HG02885 (cell line): ENCODE results near the gene RAB6A.

Source experiments
- ATAC-seq: cut with Tn5 transposase; IDR thresholded peaks from one replicate; pipeline ENCODE4 v1.9.1; 2021; ENCODE audit warnings: mild to moderate bottlenecking; ENCODE audit not compliant: unreplicated experiment, poor library complexity

Gene RAB6A

GRCh38 chr11:73635721-73636120 lies 125.2 kb downstream of the RAB6A start:
- no peak for ATAC-seq

GRCh38 chr11:73633999-73634398 lies 126.9 kb downstream of the RAB6A start:
- ATAC-seq, result no peak

GRCh38 chr11:73632996-73633395 lies 127.9 kb downstream of the RAB6A start:
- no peak for ATAC-seq

- no peak for ATAC-seq
These were observed 131.0 kb downstream of the RAB6A start for GRCh38 chr11:73629907-73630306.

- no peak for ATAC-seq
These were observed 135.1 kb downstream of the RAB6A start for GRCh38 chr11:73625696-73626318.
